Measurements from ENCODE around the gene ARID1B.

DNA sequence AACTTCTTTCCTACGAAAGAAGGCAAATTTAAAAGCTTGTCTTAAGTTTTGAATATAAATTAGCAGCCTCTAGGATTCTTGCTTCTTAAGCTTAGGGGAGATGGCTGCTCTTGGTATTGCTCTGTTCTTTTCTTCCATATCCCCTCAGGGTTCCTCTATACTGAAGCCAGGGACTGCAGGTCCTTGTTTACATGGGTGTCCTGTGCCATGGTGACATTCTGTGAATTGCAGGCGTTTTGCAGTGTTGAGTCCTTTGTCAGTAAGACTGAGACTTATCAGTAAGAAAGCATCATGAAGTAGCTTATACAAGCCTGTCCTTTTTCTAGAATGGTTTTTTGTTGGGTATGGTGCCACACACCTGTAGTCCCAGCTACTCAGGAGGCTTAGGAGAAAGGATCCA lies 147.8 kb downstream of the ARID1B start:
- TF ChIP-seq, protein P1, sequence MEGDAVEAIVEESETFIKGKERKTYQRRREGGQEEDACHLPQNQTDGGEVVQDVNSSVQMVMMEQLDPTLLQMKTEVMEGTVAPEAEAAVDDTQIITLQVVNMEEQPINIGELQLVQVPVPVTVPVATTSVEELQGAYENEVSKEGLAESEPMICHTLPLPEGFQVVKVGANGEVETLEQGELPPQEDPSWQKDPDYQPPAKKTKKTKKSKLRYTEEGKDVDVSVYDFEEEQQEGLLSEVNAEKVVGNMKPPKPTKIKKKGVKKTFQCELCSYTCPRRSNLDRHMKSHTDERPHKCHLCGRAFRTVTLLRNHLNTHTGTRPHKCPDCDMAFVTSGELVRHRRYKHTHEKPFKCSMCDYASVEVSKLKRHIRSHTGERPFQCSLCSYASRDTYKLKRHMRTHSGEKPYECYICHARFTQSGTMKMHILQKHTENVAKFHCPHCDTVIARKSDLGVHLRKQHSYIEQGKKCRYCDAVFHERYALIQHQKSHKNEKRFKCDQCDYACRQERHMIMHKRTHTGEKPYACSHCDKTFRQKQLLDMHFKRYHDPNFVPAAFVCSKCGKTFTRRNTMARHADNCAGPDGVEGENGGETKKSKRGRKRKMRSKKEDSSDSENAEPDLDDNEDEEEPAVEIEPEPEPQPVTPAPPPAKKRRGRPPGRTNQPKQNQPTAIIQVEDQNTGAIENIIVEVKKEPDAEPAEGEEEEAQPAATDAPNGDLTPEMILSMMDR (IDR thresholded peaks at IDR 0.05 in 2 of 3, conservative IDR thresholded peaks at IDR 0.05 in 1 of 3; ENCODE audit: control insufficient read depth in 2 of 3, extremely low read depth in 1 of 3, insufficient read depth in 1 of 3, low read depth in 3 of 3, low read length in 3 of 3) = no peak
- TF ChIP-seq, protein P2, sequence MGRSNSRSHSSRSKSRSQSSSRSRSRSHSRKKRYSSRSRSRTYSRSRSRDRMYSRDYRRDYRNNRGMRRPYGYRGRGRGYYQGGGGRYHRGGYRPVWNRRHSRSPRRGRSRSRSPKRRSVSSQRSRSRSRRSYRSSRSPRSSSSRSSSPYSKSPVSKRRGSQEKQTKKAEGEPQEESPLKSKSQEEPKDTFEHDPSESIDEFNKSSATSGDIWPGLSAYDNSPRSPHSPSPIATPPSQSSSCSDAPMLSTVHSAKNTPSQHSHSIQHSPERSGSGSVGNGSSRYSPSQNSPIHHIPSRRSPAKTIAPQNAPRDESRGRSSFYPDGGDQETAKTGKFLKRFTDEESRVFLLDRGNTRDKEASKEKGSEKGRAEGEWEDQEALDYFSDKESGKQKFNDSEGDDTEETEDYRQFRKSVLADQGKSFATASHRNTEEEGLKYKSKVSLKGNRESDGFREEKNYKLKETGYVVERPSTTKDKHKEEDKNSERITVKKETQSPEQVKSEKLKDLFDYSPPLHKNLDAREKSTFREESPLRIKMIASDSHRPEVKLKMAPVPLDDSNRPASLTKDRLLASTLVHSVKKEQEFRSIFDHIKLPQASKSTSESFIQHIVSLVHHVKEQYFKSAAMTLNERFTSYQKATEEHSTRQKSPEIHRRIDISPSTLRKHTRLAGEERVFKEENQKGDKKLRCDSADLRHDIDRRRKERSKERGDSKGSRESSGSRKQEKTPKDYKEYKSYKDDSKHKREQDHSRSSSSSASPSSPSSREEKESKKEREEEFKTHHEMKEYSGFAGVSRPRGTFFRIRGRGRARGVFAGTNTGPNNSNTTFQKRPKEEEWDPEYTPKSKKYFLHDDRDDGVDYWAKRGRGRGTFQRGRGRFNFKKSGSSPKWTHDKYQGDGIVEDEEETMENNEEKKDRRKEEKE (IDR thresholded peaks at IDR 0.05) = no peak
- TF ChIP-seq TARDBP (IDR thresholded peaks at IDR 0.05; ENCODE audit: borderline replicate concordance) = no peak
- TF ChIP-seq, protein P3, sequence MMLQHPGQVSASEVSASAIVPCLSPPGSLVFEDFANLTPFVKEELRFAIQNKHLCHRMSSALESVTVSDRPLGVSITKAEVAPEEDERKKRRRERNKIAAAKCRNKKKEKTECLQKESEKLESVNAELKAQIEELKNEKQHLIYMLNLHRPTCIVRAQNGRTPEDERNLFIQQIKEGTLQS (IDR thresholded peaks at IDR 0.05; ENCODE audit: borderline replicate concordance, extremely low read depth, low read depth, low read length) = no peak
- TF ChIP-seq EZH2 (IDR thresholded peaks at IDR 0.05; ENCODE audit: borderline replicate concordance, control insufficient read depth, low read depth, low read length) = no peak
- TF ChIP-seq NRF1 (conservative IDR thresholded peaks at IDR 0.05; ENCODE audit: low read depth, low read length) = no peak
- no peak for TF ChIP-seq BHLHE40 (IDR thresholded peaks at IDR 0.05; ENCODE audit: borderline replicate concordance in 1 of 2, low read depth in 2 of 2, low read length in 1 of 2)
- TF ChIP-seq ETV6 (conservative IDR thresholded peaks at IDR 0.05 in 1 of 2, IDR thresholded peaks at IDR 0.05 in 1 of 2; ENCODE audit: borderline replicate concordance in 1 of 2, low read depth in 1 of 2) = no peak
- no peak for TF ChIP-seq CBX5 (IDR thresholded peaks at IDR 0.05; ENCODE audit: low read depth)
- no peak for TF ChIP-seq POLR2AphosphoS5 (IDR thresholded peaks at IDR 0.05; ENCODE audit: low read length)
- no peak for TF ChIP-seq POLR2A (IDR thresholded peaks at IDR 0.05; ENCODE audit: low read depth, low read length)
- no peak for TF ChIP-seq CREB1 (IDR thresholded peaks at IDR 0.05; ENCODE audit: low read depth)

Data from GM12878 (cell line).